HFFc6 (cell line): ENCODE data around the gene SH2D1B. TPM values are rescaled to one million over a fixed set of nuclear protein-coding genes. Genes with fewer than 3 reads are reported as not detected.

Source experiments
- DNase-seq: peaks from one replicate; pipeline ENCODE4 v3.0.0-alpha.2; 2018
- H3K27ac Mint-ChIP-seq: 2 replicates; pipeline ENCODE4 v1.8.0; 2020; ENCODE audit warnings: mild to moderate bottlenecking, mixed read lengths
- H3K27me3 Mint-ChIP-seq: 2 replicates; pipeline ENCODE4 v1.8.0; 2021; ENCODE audit warnings: mild to moderate bottlenecking, moderate library complexity, mixed read lengths; ENCODE audit not compliant: insufficient read depth
- H3K36me3 Mint-ChIP-seq: 2 replicates; pipeline ENCODE4 v1.8.0; 2021; ENCODE audit warnings: low read depth, mixed read lengths
- H3K4me1 Mint-ChIP-seq: 2 replicates; pipeline ENCODE4 v1.8.0; 2020; ENCODE audit warnings: low read depth, mixed read lengths
- H3K4me3 Mint-ChIP-seq: 2 replicates; pipeline ENCODE4 v1.8.0; 2020; ENCODE audit warnings: mild to moderate bottlenecking, moderate library complexity, mixed read lengths
- H3K9me3 Mint-ChIP-seq: 2 replicates; pipeline ENCODE4 v1.8.0; 2020; ENCODE audit warnings: mild to moderate bottlenecking, mixed read lengths
- total RNA-seq, 6 experiments: library from RNA; stranded (reverse); fragmentation: NEBNext Ultra II Directional; extraction: Animal tissue kit (Norgen Biotek cat#: 25700); gene quantifications; 2 replicates in 1 of 6; 3 replicates in 5 of 6; pipeline ENCODE4 v1.2.3, GENCODE V29; 2021
- TF ChIP-seq, protein P1 (sequence below): fragments of 200-600 bp; sonication (generic); IDR thresholded peaks from 2 replicates; pipeline ENCODE4 v1.5.0; 2021; ENCODE audit warnings: antibody characterized with exemption, mild to moderate bottlenecking

Gene SH2D1B
- total RNA-seq, 6 experiments from 2014 or later, result not detected

DNA sequence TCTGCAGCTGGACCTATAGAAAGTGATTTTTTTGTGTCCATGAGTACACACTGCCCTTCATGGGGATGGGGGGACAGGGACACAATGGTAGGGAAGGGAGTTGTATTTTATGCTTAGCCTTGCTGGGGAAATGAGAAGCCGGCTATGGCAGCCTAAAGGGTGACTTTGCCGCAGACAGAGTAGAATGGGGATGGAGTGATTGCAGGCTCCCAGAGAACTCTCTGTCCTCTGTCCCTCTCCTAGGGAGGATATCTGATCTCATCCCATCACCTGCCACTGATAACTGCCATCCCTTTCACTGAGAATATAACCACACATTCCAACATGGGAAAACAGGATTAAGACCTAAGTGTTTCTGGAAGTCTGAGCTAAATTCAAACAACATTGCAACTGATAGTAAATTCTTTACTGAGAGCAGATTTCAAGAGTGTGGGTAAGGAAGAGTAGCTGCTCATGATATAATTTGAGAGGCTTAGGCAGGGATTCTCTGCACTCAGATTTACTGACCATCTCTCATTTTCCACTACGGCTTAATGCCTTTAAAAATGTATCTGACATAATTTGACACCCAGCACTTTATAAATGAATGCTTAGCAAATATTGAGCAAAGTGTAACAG lies 13.9 kb downstream of the SH2D1B start:
- no peak for DNase-seq
- H3K36me3 Mint-ChIP-seq, result no peaks in the 10 kb centered on the region
- H3K4me1 Mint-ChIP-seq, result no peaks in the 10 kb centered on the region
- H3K9me3 Mint-ChIP-seq, result no peaks in the 10 kb centered on the region
- no peak overlapping the region for H3K4me3 Mint-ChIP-seq
- H3K27ac Mint-ChIP-seq, result no peak overlapping the region
- peaks cover 22% of the 10 kb centered on the region for H3K27me3 Mint-ChIP-seq
- TF ChIP-seq, protein P1, sequence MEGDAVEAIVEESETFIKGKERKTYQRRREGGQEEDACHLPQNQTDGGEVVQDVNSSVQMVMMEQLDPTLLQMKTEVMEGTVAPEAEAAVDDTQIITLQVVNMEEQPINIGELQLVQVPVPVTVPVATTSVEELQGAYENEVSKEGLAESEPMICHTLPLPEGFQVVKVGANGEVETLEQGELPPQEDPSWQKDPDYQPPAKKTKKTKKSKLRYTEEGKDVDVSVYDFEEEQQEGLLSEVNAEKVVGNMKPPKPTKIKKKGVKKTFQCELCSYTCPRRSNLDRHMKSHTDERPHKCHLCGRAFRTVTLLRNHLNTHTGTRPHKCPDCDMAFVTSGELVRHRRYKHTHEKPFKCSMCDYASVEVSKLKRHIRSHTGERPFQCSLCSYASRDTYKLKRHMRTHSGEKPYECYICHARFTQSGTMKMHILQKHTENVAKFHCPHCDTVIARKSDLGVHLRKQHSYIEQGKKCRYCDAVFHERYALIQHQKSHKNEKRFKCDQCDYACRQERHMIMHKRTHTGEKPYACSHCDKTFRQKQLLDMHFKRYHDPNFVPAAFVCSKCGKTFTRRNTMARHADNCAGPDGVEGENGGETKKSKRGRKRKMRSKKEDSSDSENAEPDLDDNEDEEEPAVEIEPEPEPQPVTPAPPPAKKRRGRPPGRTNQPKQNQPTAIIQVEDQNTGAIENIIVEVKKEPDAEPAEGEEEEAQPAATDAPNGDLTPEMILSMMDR, result no peak

DNA sequence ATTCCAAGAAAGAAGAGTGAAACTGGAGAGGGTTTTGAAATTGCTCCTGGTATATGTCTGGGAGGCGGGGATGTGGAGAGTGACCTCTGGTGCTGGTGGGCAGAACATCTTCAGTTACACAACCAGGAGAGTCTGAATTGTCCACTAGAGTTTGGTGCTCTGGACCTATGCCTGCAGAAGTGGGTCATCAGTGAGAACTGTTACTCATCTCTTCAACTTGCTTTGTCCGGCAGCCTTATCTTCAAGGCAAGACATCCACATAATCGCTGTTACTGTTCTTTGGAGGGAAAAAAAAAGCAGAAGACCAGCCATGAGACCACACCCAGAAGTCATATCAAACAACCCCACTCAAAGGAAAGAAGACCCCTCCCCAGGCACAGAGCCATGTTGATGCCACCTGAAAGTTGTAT lies 14.9 kb downstream of the SH2D1B start:
- H3K36me3 Mint-ChIP-seq, result no peaks in the 10 kb centered on the region
- H3K4me3 Mint-ChIP-seq, result no peak overlapping the region
- no peak for DNase-seq
- peaks cover 22% of the 10 kb centered on the region for H3K27me3 Mint-ChIP-seq
- no peaks in the 10 kb centered on the region for H3K4me1 Mint-ChIP-seq
- TF ChIP-seq, protein P1, result no peak
- H3K9me3 Mint-ChIP-seq, result no peaks in the 10 kb centered on the region
- no peak overlapping the region for H3K27ac Mint-ChIP-seq

DNA sequence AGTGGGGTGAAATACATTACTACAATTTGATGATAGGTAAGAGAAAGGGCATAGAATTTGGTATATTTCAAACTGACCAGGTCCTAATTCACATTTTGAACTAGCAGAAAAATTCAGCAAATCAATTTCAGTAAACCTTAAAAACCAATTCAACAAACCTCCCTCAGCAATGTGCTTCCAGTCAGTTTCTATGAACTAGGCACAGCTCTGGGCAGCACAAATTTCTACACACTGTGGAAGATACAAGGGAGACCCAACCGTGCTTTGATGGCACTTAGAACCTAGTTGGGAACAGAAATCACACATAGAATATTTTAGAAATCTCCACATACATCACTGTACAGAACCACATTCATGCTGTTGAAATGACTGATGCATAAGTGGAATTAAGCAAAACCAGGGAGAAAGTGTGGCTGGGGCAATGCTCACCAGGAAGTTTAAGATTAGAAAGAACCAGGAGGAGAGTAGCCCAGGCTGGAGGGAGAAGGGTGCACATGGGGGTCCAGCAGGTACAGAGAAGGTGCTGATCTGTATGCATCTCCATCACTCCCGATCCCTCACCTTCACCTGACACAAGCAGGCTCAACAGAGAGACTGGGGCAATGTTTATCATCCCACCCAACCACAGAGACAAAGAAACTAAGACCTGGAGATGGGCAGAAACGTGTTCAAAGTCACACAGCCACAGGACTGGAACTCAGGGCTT lies 15.6 kb downstream of the SH2D1B start:
- no peaks in the 10 kb centered on the region for H3K36me3 Mint-ChIP-seq
- DNase-seq, result no peak

DNA sequence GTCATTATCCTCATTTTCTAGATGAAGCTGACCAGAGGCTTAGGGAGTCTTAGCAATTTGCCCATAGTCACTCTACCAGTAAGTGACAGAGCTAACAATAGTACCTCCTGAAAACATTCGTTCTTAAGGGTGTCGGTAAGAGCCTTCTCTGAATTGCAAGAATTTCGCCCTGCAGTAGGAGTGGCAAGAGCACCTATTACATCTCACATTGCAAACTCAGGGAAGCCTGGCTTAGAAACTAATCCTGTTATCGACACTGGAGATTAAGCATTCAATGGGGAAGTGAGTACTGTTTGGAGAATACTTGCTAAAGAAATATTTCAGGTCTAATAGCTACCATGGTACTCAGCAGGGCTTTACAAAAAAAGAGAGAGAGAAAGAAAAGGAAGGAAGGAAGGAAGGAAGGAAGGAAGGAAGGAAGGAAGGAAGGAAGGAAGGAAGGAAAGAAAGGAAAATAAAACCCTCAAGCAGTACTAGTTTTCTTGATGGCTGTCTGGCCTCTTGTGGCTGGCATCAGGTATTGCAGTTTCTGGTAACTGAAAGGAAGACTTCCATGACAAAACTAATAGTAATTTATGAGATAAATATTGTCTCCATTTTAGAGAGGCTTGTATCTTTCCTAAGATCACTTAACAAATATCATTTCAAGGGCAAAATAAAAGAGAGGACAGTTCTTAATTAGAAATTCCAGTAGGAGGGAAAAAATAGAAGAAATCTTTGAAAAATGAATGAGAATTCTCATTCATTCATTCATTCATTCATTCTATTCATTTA lies 20.0 kb downstream of the SH2D1B start:
- peaks cover 12% of the 10 kb centered on the region for H3K4me1 Mint-ChIP-seq
- H3K27me3 Mint-ChIP-seq, result peaks cover 32% of the 10 kb centered on the region
- DNase-seq, result peak; percentile 34
- no peaks in the 10 kb centered on the region for H3K36me3 Mint-ChIP-seq
- peak overlapping the region; percentile 35; the same call in 1 of the 2 replicates for H3K4me3 Mint-ChIP-seq
- no peaks in the 10 kb centered on the region for H3K9me3 Mint-ChIP-seq
- TF ChIP-seq, protein P1, result peak; percentile 86
- H3K27ac Mint-ChIP-seq, result no peak overlapping the region

More for the DNA sequence above, 15.6 kb downstream of the SH2D1B start:
- Mint-ChIP-seq H3K4me1 (no peaks in the 10 kb centered on the region), H3K27ac (no peak overlapping the region), H3K27me3 (peaks cover 22% of the 10 kb centered on the region), H3K9me3 (no peaks in the 10 kb centered on the region), H3K4me3 (no peak overlapping the region)
- TF ChIP-seq, protein P1, result no peak

DNA sequence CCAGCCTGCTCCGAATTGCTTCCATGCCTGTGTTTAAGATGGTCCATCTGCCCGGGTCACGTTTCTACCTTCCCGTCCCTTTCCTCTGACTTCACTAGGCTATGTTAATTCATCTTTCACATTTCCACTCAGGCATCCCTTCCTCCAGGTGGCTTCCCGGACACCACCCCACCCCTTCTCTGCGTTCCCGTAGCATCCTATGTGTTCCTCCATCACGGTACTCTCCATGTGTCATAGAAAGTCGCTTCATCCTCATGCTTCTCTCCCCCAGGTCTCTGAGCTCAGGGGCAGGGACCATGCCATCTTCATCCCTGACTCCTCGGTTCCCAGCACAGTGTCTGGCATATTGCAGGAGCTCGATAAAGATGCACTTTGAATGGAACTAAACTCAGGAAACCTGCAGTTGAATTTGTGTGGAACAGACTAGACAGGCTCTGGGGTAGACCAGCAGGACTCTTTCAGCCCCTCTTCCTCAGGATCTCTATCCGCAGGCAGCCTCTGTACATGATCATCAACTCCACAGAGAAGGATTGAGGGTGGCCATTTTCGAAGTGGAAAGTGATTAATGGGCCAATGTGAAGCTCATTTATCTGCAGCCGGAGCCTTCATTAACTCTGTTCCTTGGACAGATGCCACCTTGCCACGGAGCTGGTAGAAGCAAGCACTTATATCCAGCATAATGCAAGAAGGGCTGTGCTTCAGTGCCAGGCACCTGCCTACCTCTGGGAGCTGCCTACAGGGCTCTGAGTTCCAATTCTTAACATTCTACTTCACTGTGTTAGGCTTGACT lies 21.3 kb downstream of the SH2D1B start:
- Mint-ChIP-seq H3K36me3 (no peaks in the 10 kb centered on the region), H3K27ac (no peak overlapping the region), H3K9me3 (no peaks in the 10 kb centered on the region), H3K4me3 (no peak overlapping the region), H3K27me3 (peaks cover 31% of the 10 kb centered on the region), H3K4me1 (peaks cover 12% of the 10 kb centered on the region)
- DNase-seq, result no peak
- TF ChIP-seq, protein P1, result no peak
